Activated CD8-positive, alpha-beta memory T cell treated with anti-CD3 and anti-CD28 coated beads for 1 hour (primary cell): ENCODE data around the gene PPFIA1.
"Not testable (repeated sequence)": the region's sequence is repeated elsewhere in the genome, so short reads cannot be mapped to it uniquely, and the experiment has no call there.

Experiments used
- DNase-seq, 2 donors: peaks; one replicate each; pipeline ENCODE4 v3.0.0-alpha.2; 2020; ENCODE audit warnings: low read depth in 1 of 2; ENCODE audit errors: extremely low read depth in 1 of 2

Gene PPFIA1

DNA sequence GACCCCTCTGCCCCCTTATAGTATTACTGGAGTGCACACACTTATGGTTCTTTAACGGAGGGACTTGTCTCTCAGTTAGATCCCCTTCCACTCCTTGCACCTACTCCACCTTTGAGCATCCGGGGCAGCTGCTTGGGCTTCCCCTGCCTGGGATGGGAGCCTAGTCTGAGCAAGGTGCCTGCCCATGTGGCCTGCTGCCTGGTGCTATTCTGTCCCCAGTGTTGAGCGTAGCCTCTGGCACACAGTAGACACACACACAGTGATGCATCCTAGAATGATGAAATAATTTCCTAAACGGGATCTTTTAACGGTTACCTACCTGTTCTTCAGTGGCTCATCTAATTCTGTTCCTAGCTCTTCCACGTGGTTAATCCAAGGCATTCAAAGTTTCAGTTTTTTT is 22.4 kb downstream of the PPFIA1 start:
- DNase-seq = no peak

DNA sequence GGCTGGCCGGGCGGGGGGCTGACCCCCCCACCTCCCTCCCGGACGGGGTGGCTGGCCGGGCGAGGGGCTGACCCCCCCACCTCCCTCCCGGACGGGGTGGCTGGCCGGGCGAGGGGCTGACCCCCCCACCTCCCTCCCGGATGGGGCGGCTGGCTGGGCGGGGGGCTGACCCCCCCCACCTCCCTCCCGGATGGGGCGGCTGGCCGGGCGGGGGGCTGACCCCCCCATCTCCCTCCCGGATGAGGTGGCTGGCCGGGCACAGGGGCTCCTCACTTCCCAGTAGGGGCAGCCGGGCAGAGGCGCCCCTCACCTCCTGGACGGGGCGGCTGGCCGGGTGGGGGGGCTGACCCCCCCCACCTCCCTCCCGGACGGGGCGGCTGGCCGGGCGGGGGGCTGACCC is 24.7 kb downstream of the PPFIA1 start:
- not testable (repeated sequence) for DNase-seq

DNA sequence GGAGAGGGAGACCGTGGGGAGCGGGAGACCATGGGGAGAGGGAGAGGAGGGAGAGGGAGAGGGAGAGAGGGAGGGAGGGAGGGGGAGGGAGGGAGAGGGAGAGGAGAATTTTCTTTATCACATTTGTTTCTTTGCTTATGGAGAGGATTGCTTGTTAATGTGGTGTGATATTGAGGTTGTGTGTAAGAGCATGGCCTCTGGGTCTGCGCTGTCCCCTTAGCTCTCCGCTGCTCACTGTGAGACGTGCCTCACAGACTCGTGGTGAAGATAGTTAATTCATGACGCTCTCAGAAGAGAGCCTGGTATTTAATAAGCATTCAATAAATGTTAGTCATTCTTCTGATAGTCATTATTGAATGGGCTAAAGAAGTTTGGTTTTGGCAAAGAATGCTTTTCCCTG is 26.2 kb downstream of the PPFIA1 start:
- DNase-seq = no peak

DNA sequence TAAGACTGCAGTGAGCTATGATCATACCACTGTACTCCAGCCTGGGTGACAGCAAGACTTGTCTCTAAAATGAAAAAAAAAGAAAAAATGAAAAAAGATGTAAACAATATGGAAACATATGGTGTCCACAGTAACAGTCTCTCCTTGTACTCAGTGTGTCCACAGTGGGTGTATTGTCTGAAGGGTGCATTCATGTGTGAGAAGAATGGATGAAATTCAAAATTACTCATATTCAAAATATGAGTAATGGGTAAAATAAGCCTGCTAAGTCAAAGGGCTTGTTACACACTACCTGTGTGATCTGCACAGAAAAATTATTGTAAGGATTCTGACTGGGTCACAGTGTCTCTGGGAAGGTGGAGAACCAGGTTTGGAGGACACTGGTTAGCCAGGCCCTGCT is 26.9 kb downstream of the PPFIA1 start:
- no peak for DNase-seq

DNA sequence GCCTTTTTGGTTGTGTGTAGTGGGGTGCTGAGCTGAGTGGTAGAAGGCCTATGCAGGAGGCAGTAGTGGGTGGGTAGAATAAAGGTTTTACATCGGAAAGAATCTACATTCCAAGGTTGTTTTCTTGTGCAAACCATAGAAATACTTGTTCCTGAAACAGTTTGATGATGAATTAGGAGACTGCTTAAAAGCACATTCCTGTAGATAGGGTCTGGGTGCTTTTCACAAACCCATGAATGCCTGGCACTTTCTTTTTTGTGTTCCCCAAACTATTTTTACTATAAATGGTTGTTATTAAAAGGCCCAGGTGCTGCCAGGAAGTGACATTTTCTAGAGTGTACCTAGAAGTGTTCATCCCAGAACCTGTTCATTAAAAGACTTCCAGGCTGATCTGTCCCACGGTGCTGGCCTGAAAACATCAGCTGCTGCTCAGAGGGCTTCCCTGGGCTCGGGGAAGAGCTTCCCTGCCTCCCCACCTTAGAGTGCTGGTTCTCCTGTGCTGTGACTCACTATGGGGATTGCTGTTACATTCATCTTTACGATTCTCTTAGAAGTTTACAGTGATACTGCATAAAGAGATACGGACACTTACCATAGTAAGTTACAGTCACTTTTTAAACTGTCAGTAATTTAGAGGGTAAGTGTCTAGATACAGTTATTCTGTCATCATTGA is 27.9 kb downstream of the PPFIA1 start:
- no peak for DNase-seq

DNA sequence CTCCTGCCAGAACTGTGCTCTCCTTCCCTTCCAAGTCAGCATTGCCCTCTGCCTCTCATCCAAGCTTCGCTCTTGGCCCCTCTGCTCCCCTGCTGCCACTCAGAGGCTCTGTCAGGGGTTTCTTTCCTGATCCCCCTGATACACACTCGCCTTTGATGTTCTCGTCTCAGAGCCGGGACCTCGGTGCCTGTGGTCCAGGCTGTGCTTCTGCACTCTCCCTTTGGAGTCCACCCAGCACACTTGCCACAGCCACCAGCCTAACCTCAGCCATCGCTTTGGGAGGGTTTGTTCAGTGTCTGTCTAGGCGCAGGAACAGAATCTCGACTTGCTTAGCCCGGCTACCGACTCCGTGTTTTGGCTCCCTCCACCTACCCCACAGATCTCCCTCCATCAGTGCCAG is 29.1 kb downstream of the PPFIA1 start:
- DNase-seq = no peak

DNA sequence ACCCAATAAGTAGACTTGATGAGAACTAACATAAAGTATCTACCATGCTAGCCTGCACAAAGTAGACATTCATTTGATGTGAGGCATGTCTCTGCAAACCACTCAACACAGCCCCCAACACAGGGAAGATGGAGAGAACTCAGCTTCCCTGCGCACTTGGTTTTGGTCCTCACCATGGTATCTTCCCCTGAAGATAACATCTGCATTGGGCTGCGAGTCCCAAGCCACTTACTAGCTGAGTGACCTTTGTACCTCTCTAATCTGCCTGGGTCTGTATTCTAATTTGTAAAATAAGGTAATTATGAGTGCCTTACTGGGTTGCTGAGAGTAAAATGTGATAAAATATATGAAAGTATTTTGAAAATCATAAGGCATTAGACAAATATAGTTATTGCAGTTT is 30.7 kb downstream of the PPFIA1 start:
- no peak for DNase-seq

DNA sequence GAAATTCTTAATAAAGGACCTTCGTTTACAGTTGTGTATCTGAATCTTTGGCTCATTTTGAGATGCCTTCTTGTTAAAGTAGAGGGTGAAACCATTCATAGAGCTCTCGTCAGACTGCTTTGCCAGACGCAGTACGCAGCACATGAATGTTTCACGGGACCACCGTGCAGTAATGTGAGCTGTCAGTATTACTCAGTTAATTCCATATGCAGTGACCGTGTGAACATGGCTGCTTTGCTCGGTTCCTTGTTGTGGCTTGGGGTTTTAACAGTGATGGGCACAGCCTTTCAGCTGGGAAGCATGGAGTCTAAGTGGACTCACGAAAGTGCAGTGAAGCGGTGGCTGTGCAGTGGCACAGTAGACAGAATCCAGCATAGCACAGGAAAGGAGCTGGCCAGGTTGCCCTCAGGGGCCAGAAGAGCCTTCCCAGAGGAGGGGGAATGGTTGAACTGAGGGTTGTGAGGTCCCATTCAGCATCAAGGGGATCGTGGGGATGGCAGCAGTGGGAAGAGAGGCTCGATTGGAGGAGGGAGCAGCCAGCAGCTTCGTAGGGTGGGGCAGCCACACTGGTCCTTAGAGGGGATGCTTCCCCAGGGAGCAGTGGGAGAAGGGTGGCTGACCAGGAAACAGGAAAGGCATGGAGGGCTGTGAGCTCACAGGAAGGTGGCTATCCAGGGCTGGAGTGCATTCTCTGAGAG is 31.4 kb downstream of the PPFIA1 start:
- DNase-seq = no peak

DNA sequence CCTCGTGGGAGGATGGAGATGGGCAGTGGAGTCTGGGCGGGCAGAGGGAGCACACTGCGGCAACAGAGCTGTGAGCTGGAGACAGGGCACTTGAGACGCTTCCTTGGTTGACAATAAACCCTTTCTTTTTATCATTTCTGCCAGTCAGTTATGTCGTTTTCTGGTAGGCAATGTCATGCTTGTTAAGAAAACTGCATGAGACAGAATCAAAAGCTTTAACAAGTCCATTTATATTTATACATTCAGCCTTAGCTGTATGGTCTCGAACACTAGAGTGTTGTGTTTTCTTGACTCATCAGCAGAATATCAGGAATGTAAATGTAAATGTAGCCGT is 31.9 kb downstream of the PPFIA1 start:
- no peak for DNase-seq

DNA sequence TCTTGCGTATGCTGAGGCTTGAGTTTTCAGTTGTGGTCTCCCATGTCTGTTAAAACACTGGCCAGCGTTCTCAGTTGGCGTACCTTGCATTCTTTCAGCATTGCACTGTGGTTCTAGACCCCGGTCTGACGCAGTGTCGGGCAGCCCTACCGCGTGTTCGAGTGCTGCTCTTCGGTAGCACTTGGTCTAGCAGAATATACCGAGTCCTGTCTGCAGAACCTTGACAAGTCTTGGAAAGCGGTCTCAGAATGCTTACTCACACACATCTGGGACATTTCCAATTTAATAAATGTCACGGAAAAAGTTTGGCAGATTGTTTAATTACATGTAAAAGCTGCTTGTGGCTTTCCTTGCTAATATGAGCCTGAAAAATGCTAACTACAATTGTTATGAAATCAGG is 32.6 kb downstream of the PPFIA1 start:
- no peak for DNase-seq

DNA sequence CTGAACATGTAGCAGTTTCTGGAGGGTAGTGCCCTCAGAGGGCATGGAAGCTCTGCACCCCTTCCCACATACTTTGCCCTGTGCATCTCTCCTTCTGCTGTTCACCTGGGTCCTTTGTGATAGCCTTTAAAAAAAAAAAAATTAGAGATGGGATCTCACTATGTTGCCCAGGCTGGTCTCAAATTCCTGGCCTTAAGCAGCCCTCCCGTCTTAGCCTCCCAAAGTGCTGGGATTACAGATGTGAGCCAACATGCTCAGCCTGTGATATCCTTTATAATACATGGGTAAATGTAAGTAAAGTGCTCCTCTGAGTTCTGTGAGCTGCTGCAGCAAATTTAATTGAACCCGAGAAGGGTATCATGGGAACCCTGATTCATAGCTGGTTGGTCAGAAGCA is 33.7 kb downstream of the PPFIA1 start:
- no peak for DNase-seq

DNA sequence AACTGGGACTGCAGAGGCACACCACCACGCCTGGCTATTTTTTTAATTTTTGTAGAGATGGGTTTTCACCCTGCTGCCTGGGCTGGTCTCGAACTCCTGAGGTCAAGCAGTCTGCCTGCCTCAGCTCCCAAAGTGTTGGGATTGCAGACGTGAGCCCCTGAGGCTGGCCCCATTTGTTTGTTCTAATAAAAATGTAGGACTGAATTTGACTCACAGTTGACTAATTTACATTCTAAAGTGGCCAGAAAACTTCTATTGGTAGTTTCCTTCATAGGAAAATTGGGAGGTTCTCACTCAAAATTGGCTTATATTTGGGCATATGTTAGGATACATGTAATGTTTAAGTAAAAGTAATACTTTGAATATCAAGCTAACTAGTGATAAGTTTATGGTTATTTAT is 35.0 kb downstream of the PPFIA1 start:
- DNase-seq = no peak

DNA sequence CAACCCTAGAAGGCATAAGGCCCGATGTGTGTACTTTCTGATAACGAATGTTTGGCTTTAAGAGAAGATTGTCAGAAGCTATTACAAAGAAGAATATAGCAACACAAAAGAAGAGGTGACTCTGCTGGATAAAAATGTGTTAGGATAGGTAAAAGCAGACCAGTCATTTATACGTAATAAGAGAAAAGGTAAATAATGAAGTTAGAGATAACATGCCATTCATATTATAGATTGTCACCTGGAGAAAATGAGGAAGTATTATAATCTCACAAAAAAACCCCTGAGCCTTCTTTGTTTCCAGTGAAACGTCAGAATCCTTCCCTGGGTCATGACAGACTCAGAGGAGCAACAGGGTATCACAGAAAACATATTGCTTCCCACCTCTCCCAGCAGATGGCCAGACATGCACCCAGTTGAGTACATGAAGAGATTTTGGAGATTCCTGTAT is 36.1 kb downstream of the PPFIA1 start:
- no peak for DNase-seq

DNA sequence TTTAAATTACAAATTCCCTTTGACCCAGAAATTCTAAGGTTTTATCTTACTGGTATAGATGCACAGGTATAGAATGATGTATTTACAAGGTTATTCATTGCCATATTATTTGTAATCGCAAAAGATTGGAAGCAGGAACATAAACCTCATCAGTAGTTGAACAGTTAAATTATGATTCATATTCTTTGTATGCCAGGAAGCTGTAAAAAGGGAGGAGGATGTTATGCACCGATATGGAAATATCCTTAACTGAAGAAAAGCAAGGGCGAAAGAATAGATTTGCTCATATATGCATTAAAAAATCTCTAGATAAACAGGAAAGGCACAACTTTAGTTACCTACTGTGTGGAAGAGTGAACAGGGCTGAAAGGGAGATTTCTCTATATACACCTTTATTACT is 36.7 kb downstream of the PPFIA1 start:
- DNase-seq = no peak

DNA sequence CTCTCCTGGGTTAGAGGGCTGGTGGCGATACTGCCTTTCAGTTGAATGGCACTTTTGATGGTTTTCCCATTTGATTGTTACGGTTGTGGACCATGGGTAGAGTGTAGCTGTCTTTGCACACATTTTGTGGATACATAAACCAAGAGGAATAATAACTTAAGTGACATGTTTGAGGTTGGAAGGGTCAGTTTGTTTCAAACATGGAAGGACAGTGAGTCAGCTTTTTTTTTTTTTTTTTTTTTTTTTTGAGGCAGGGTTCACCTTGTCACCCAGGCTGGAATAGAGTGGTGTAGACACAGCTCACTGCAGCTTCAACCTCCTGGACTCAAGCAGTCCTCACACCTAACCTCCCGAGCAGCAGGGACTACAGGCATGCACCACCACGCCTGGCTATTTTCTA is 41.1 kb downstream of the PPFIA1 start:
- DNase-seq = no peak

DNA sequence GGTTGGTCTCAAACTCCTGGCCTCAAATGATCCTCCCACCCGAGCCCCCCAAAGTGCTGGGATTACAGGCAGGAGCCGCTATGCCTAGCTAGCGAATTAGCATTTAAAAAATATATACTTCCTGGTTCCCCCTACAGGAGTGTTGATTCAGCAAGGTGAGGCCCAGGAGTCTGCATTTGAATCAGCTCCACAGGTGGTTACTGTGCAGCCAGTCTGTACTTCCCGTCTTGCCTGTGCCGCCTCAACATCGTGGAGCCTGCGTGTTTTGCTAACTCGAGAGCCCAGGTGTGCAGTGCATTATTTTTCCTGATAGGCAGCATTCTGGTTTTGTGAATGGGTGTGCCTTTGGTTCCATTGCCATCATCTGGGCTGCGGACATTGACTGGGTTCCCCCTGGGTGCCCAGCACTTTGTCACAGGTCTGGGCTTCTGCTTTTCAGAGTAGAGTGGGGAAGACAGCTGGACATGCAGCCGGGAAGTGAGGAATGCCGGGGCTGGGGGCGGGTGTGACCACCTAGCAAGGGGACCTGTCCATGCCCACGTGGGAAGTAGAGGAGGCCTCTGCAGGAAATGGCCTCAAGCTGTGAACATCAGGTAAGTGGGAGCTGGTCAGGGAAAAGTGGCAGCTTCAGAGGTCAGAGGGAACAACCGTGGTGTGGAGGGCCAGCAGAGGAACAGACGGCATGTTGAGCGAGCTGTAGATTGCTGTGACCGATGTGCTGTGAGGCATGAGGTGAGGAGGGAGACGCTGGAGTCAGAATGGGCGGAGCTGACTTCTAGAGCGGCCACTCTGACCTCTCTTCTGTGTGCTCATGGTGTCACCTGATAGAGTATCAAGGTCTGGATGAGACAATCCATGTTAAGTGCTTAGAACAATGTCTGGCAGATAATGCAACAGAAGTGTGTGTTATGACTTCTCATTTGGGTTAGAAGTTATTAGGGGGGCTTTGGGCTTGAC is 42.2 kb downstream of the PPFIA1 start:
- no peak for DNase-seq

DNA sequence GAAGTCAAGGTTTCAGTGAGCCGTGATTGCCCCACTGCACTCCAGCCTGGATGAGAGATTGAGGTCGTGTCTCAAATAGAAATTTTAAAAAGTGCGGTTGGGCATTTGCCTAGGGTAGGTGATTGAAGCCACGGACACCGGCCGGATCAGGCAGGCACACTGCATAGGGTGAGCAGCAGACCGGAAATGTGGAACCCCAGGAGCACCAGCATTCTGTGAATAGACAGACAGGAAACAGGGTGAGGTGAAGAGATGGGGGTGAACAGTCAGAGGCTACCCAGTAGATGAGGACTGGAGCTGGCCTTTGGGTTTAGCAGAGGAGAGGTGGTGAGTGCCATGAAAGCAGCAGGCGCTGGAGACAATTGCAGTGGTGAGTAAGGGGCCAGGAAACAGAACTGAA is 43.5 kb downstream of the PPFIA1 start:
- no peak for DNase-seq

DNA sequence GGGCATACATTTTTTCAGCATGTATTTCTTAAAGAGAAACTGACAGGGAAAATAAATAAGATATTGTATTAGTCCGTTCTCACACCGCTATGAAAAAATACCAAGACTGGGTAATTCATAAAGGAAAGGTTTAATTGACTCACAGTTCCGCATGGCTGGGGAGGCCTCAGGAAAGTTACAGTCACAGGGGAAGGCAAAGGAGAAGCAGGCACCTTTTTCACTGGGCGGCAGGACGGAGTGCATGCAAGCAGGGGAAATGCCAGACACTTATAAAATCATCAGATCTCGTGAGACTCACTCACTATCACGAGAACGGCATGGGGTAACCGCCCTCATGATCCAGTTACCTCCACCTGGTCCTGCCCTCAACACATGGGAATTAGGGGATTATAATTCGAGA is 44.2 kb downstream of the PPFIA1 start:
- DNase-seq = no peak

DNA sequence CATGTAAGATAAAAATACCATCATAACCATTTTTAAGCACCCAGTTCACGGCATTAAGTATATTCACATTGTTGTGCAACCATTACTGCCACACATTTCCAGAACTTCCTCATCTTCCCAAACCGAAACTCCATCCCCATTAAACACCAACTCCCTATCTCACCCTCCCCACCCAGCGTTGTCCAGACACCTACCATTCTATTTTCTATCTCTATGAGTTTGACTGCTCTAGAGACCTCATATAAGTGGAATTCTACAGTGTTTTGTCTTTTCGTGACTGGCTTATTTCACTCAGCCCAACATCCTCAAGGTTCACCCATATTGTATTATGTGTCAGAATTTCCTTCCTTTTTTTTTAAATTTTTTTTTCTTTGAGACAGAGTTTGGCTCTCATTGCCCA is 45.2 kb downstream of the PPFIA1 start:
- DNase-seq = no peak

DNA sequence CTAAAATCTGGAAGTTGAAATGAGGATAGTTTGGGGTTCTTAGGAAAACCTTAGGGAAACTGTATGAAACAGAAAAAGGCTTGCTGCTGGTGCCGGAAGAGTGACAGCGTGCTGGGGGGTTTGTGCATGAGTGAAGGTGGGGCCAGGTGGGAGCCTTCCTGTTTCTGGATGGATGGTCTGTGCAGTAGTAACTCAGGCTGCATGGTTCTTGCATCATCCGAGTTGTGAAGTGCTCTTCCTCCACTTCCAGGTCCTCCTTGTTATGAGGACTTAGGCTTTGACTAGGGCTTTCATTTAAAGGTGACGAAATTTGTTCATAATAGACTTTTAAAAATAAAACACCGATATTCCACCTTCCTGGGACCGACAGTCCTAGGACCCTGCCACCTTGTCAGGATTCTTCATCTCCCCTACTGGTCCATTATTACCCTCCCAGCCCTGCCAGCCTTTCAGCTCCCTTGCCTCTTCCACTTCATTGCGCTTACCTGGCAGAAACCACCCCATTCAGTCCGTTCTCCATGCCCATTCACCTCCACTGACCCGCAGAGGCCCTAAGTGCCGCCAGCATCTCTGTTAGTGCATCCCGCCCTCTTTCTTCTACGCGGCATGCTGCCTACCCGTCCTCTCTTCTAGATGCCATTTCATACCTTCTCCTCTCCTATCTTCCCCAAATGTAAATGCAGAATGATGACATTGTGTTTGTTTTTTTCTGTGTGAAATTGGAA is 47.3 kb downstream of the PPFIA1 start:
- DNase-seq = no peak

DNA sequence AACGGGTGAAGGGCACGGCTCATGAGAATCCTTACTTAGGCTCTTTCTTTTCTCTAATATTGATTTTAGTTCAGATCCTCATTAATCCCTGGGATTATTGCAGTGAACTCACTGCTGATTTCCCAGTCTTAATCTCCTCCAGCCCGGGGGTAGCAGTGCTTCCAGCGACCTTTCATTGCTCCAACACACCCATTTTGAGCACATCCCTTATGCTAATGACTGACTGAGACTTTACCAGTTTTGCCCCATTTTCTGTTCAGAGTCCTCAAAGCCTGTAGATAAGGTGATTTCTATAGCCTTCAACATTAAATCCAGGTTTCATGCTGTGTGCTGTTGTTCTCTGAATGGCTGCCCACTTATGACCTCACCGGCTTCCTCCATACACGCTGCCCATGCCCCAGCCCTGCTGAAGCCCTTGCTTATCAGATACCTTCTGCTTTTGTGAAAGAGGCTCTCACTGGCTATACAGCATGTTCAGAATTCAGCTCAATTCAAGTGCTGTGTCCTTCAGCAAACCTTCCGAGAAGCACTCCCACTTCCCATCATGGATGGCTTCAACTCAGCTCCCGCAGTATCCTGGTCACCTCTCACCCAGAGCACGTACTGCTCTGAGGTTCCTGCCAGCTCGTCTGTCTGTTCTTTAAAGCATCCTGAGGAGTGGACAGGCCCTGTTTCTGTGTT is 49.0 kb downstream of the PPFIA1 start:
- DNase-seq = no peak
